MM.1S (cell line): Measurements from ENCODE around the gene PXT1.
"Not testable (repeated sequence)": the region's sequence is repeated elsewhere in the genome, so short reads cannot be mapped to it uniquely, and the experiment has no call there.

Experiments used
- DNase-seq: peaks from one replicate; pipeline ENCODE4 v3.0.0-alpha.2; 2015
- H2AFZ ChIP-seq: fragments of 300-600 bp; sonication (generic); 2 replicates; pipeline ENCODE4 v1.6.0; 2016; ENCODE audit warnings: antibody characterized with exemption, low read length
- H3F3A ChIP-seq: fragments of 300-600 bp; sonication (generic); 2 replicates; pipeline ENCODE4 v1.6.1; 2016; ENCODE audit warnings: mild to moderate bottlenecking, antibody characterized with exemption, low read length, moderate library complexity, mixed read lengths; ENCODE audit not compliant: insufficient read depth
- H3K27ac ChIP-seq: fragments of 300-600 bp; sonication (generic); 2 replicates; pipeline ENCODE4 v1.5.1; 2016; ENCODE audit warnings: mild to moderate bottlenecking, low read length
- H3K27me3 ChIP-seq: fragments of 300-600 bp; sonication (generic); replicated peaks from 2 replicates; pipeline ENCODE4 v1.6.0; 2016; ENCODE audit warnings: low read length; ENCODE audit not compliant: insufficient read depth
- H3K36me3 ChIP-seq: fragments of 300-600 bp; sonication (generic); replicated peaks from 2 replicates; pipeline ENCODE4 v1.6.1; 2016; ENCODE audit warnings: mild to moderate bottlenecking, low read length, mixed read lengths; ENCODE audit not compliant: insufficient read depth
- H3K4me1 ChIP-seq: fragments of 300-600 bp; sonication (generic); 2 replicates; pipeline ENCODE4 v1.6.1; 2016; ENCODE audit warnings: low read length, mixed read lengths
- H3K4me2 ChIP-seq: fragments of 300-600 bp; sonication (generic); 2 replicates; pipeline ENCODE4 v1.6.0; 2016; ENCODE audit warnings: low read depth, low read length
- H3K4me3 ChIP-seq: fragments of 300-600 bp; sonication (generic); 2 replicates; pipeline ENCODE4 v1.5.1; 2016; ENCODE audit warnings: low read length, mixed read lengths
- H3K79me2 ChIP-seq: fragments of 300-600 bp; sonication (generic); 2 replicates; pipeline ENCODE4 v1.6.1; 2016; ENCODE audit warnings: mixed run types, low read length, mixed read lengths
- H3K9ac ChIP-seq: fragments of 300-600 bp; sonication (generic); 2 replicates; pipeline ENCODE4 v1.6.1; 2016; ENCODE audit warnings: low read length, mixed read lengths
- H3K9me2 ChIP-seq: fragments of 300-600 bp; sonication (generic); replicated peaks from 2 replicates; pipeline ENCODE4 v1.6.1; 2016; ENCODE audit warnings: mild to moderate bottlenecking, low read length, mixed read lengths; ENCODE audit not compliant: insufficient read depth
- H3K9me3 ChIP-seq: fragments of 300-600 bp; sonication (generic); replicated peaks from 2 replicates; pipeline ENCODE4 v1.6.1; 2016; ENCODE audit warnings: mild to moderate bottlenecking, low read length, mixed read lengths; ENCODE audit not compliant: insufficient read depth
- H4K20me1 ChIP-seq: fragments of 300-600 bp; sonication (generic); 2 replicates; pipeline ENCODE4 v1.6.1; 2016; ENCODE audit warnings: mild to moderate bottlenecking, low read length, moderate library complexity, mixed read lengths; ENCODE audit not compliant: insufficient read depth
- CTCF ChIP-seq: fragments of 300-600 bp; sonication (generic); IDR thresholded peaks from 2 replicates; pipeline ENCODE4 v1.5.1; 2016; ENCODE audit warnings: antibody characterized with exemption, low read length, mixed read lengths
- EZH2 ChIP-seq: fragments of 300-600 bp; sonication (generic); optimal IDR thresholded peaks from 2 replicates; pipeline ENCODE3; 2017; ENCODE audit warnings: low read depth, mild to moderate bottlenecking, antibody characterized with exemption, low read length, mixed read lengths
- EZH2phosphoT487 ChIP-seq: fragments of 300-600 bp; sonication (generic); IDR thresholded peaks from 2 replicates; pipeline ENCODE4 v1.6.1; 2018; ENCODE audit warnings: antibody characterized with exemption, low read length

PXT1 gene

GRCh38 chr6:36489426-36489825 lies 46.8 kb upstream of the PXT1 start:
- TF ChIP-seq EZH2phosphoT487 (no peak), EZH2 (no peak), CTCF (no peak)
- Histone ChIP-seq H3K4me3 (no peak overlapping the region), H3K79me2 (no peaks in the 10 kb centered on the region), H3K36me3 (no peaks in the 10 kb centered on the region), H3K27me3 (no peaks in the 10 kb centered on the region), H4K20me1 (no peaks in the 10 kb centered on the region), H3F3A (no peaks in the 10 kb centered on the region), H3K9me2 (no peaks in the 10 kb centered on the region), H2AFZ (no peak overlapping the region), H3K4me1 (no peaks in the 10 kb centered on the region), H3K27ac (no peak overlapping the region), H3K9ac (no peak overlapping the region), H3K9me3 (no peaks in the 10 kb centered on the region), H3K4me2 (no peak overlapping the region)
- no peak for DNase-seq

GRCh38 chr6:36488221-36488620 lies 45.6 kb upstream of the PXT1 start:
- no peak overlapping the region for H3K9ac ChIP-seq
- no peak for DNase-seq
- H3K9me3 ChIP-seq: no peaks in the 10 kb centered on the region
- TF ChIP-seq CTCF (no peak), EZH2 (no peak), EZH2phosphoT487 (no peak)
- H3K4me3 ChIP-seq: no peak overlapping the region
- H3K4me1 ChIP-seq: no peaks in the 10 kb centered on the region
- H3K27ac ChIP-seq: no peak overlapping the region
- H3K79me2 ChIP-seq: no peaks in the 10 kb centered on the region
- H3K9me2 ChIP-seq: no peaks in the 10 kb centered on the region
- no peaks in the 10 kb centered on the region for H3K27me3 ChIP-seq
- no peaks in the 10 kb centered on the region for H3F3A ChIP-seq
- no peaks in the 10 kb centered on the region for H3K36me3 ChIP-seq
- no peak overlapping the region for H3K4me2 ChIP-seq
- H4K20me1 ChIP-seq: no peaks in the 10 kb centered on the region
- no peak overlapping the region for H2AFZ ChIP-seq

- Histone ChIP-seq H2AFZ (no peak overlapping the region), H3K4me1 (no peaks in the 10 kb centered on the region), H3K4me3 (no peak overlapping the region), H3K27ac (no peak overlapping the region), H3K9me2 (no peaks in the 10 kb centered on the region), H3K9ac (no peak overlapping the region), H3K9me3 (no peaks in the 10 kb centered on the region), H3K79me2 (no peaks in the 10 kb centered on the region), H4K20me1 (no peaks in the 10 kb centered on the region), H3K36me3 (no peaks in the 10 kb centered on the region), H3K4me2 (no peak overlapping the region), H3K27me3 (no peaks in the 10 kb centered on the region), H3F3A (no peaks in the 10 kb centered on the region)
- no peak for DNase-seq
- no peak for TF ChIP-seq EZH2phosphoT487
- no peak for TF ChIP-seq EZH2
- TF ChIP-seq CTCF: no peak
These were observed 45.0 kb upstream of the PXT1 start for GRCh38 chr6:36487698-36488097.

GRCh38 chr6:36484736-36485135 lies 42.1 kb upstream of the PXT1 start:
- H3K4me3 ChIP-seq: no peak overlapping the region
- no peak for DNase-seq
- no peaks in the 10 kb centered on the region for H4K20me1 ChIP-seq
- no peaks in the 10 kb centered on the region for H3F3A ChIP-seq
- H3K4me1 ChIP-seq: no peaks in the 10 kb centered on the region
- TF ChIP-seq EZH2phosphoT487 (no peak), EZH2 (no peak)
- H3K9ac ChIP-seq: no peak overlapping the region
- no peaks in the 10 kb centered on the region for H3K9me2 ChIP-seq
- H3K27ac ChIP-seq: no peak overlapping the region
- no peak overlapping the region for H2AFZ ChIP-seq
- H3K27me3 ChIP-seq: no peaks in the 10 kb centered on the region
- H3K36me3 ChIP-seq: 0 out of 2 replicates have a peak, but pooled peaks cover 5% of the 10 kb centered on the region
- no peaks in the 10 kb centered on the region for H3K79me2 ChIP-seq
- H3K9me3 ChIP-seq: no peaks in the 10 kb centered on the region
- no peak overlapping the region for H3K4me2 ChIP-seq

GRCh38 chr6:36483326-36483725 lies 40.7 kb upstream of the PXT1 start:
- H3K4me3 ChIP-seq, H3K4me1 ChIP-seq, H4K20me1 ChIP-seq, H3K9ac ChIP-seq, H3K27me3 ChIP-seq, H3K4me2 ChIP-seq, DNase-seq, H3K9me3 ChIP-seq, H3K36me3 ChIP-seq, H3K79me2 ChIP-seq, H2AFZ ChIP-seq, H3F3A ChIP-seq, H3K27ac ChIP-seq, H3K9me2 ChIP-seq: not testable (repeated sequence)
